ENCODE results near the gene XRCC1.

The XRCC1 gene

DNA sequence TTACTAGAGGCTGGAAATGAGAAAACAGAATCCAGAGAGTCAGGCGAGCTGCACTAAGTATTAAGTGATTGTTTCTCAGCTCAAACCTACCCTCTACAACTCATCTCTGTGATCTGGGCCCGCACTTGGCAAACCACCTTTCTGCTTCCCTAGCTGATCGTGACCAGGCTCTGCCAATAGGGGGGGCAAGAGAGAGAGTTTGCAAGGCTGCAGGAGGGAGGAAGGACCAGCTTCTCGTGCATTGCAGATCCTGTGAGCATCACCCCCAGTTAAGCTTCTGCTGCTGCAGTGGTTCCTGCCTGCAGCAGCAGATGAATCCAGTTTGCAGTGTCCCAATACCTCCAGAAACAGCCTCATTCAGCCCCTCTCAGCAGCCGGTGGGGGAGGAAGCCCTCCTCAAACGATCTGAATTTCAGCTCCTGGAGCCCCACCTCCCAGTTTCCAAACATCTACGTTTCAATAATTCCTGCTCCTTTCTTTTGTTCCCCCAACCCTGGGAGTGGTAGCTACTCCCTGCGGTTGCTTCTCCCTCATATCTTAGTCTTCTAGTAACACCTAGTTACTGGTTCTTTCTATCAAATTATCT, 20.0 kb downstream of the XRCC1 start:
- no peak overlapping the region for H3K4me3 ChIP-seq (ENCODE audit: low read depth, low read length)
- no peaks in the 10 kb centered on the region for H3K27me3 ChIP-seq (replicated peaks)
- H3K36me3 ChIP-seq (replicated peaks) = peaks cover 21% of the 10 kb centered on the region
- peak; percentile 68 for DNase-seq
- in situ Hi-C loops (cut with HindIII; ENCODE audit: low pct_ligation_motif_present, low sequenced_read_pairs) = no loop called here
- TF ChIP-seq, protein P1, sequence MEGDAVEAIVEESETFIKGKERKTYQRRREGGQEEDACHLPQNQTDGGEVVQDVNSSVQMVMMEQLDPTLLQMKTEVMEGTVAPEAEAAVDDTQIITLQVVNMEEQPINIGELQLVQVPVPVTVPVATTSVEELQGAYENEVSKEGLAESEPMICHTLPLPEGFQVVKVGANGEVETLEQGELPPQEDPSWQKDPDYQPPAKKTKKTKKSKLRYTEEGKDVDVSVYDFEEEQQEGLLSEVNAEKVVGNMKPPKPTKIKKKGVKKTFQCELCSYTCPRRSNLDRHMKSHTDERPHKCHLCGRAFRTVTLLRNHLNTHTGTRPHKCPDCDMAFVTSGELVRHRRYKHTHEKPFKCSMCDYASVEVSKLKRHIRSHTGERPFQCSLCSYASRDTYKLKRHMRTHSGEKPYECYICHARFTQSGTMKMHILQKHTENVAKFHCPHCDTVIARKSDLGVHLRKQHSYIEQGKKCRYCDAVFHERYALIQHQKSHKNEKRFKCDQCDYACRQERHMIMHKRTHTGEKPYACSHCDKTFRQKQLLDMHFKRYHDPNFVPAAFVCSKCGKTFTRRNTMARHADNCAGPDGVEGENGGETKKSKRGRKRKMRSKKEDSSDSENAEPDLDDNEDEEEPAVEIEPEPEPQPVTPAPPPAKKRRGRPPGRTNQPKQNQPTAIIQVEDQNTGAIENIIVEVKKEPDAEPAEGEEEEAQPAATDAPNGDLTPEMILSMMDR (IDR thresholded peaks at IDR 0.05; ENCODE audit: low read depth, low read length, missing control alignments) = peak; percentile 97
- H3K27ac ChIP-seq = no peak overlapping the region

DNA sequence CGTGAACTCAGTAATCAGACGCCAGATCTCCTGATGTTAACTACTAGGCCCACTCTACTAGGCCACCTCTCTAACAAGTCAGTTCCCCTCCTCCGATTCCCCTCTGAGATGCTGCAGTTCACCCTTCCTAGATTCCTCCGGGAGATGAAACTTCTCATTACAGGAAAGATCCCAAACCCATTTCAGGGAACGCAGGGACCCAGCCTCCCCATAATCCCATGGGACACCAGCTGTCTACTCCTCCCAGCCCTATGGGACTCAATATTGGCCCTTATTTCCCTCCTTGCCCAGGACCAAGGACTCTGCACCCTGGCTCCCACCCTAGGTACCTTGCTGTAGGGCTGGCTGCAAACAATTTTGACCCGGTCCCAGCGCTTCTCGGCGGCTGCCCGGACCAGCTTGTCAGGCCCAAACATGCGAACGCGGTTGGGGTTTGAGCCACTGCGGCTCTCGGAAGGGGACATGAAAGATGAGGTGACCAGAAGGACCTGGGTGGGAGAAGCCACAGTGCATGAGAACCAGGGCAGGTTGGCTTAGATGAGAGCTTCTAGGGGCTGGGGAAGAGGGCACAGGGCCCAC, 20.9 kb downstream of the XRCC1 start:
- TF ChIP-seq, protein P1 (IDR thresholded peaks at IDR 0.05; ENCODE audit: low read depth, low read length, missing control alignments) = no peak
- peaks cover 21% of the 10 kb centered on the region for H3K36me3 ChIP-seq (replicated peaks)
- in situ Hi-C loops (cut with HindIII; ENCODE audit: low pct_ligation_motif_present, low sequenced_read_pairs) = no loop called here

DNA sequence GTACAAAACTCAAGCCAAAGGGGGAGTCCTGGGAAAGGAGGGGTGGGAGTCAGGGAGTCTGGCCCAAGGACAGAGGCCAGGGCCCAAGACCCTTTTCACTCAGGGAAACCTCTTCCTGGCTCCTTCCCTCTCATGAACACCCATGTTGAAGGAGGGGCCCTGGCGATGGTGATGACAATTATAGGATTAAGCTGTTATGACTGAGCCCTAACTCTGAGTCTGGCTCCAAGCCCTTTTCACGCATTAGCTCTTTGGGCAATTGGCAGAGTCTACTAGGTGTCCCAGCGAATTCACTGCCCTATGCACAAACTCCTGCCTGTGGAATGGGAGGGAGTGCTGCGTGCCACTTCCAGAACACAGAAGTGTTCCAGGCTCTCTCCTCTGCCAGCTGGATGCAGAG, 21.7 kb downstream of the XRCC1 start:
- no peak overlapping the region for H3K4me3 ChIP-seq (ENCODE audit: low read depth, low read length)
- H3K27ac ChIP-seq = no peak overlapping the region
- TF ChIP-seq, protein P1 (IDR thresholded peaks at IDR 0.05; ENCODE audit: low read depth, low read length, missing control alignments) = no peak
- in situ Hi-C loops (cut with HindIII; ENCODE audit: low pct_ligation_motif_present, low sequenced_read_pairs) = no loop called here
- DNase-seq = no peak
- H3K27me3 ChIP-seq (replicated peaks) = no peaks in the 10 kb centered on the region
- H3K36me3 ChIP-seq (replicated peaks) = peaks cover 21% of the 10 kb centered on the region

More for the DNA sequence above, 20.9 kb downstream of the XRCC1 start:
- no peak overlapping the region for H3K27ac ChIP-seq
- DNase-seq = no peak
- H3K4me3 ChIP-seq (ENCODE audit: low read depth, low read length) = no peak overlapping the region
- no peaks in the 10 kb centered on the region for H3K27me3 ChIP-seq (replicated peaks)

DNA sequence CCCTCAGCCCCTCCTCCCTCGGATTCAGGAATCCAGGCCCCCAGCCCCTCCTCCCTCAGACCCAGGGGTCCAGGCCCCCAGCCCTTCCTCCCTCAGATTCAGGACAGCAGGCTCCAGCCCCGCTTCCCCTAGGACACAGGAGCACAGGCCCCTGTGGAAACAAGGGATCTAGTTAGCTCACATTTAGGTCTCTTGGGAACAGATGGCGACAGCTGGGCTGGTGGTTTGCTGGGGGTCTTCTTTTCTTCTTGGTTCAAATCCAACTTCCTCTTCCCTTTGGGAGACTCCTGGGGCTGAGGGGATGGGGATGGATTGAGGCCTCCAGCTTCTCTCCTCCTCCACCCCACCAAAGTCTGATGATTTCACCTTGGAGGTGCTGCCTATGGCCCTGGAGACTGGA, 22.7 kb downstream of the XRCC1 start:
- TF ChIP-seq, protein P1 (IDR thresholded peaks at IDR 0.05; ENCODE audit: low read depth, low read length, missing control alignments) = no peak

DNA sequence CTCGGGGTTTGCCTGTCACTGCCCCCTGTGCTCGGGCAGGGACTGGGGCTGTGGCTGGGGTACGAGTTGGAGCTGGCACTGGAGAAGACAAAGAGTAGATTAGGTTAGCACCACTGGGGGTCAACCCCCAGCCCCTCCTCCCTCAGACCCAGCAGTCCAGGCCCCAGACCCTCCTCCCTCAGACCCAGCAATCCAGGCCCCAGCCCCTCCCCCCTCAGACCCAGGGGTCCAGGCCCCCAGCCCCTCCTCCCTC, 23.2 kb downstream of the XRCC1 start:
- DNase-seq = no peak
- in situ Hi-C loops (cut with HindIII; ENCODE audit: low pct_ligation_motif_present, low sequenced_read_pairs) = no loop called here
- TF ChIP-seq, protein P1 (IDR thresholded peaks at IDR 0.05; ENCODE audit: low read depth, low read length, missing control alignments) = no peak
- H3K4me3 ChIP-seq (ENCODE audit: low read depth, low read length) = no peak overlapping the region
- H3K27me3 ChIP-seq (replicated peaks) = no peaks in the 10 kb centered on the region
- peaks cover 21% of the 10 kb centered on the region for H3K36me3 ChIP-seq (replicated peaks)
- H3K27ac ChIP-seq = no peak overlapping the region

More for the DNA sequence above, 22.7 kb downstream of the XRCC1 start:
- Histone ChIP-seq H3K4me3 (ENCODE audit: low read depth, low read length) (no peak overlapping the region), H3K27me3 (replicated peaks) (no peaks in the 10 kb centered on the region), H3K27ac (no peak overlapping the region), H3K36me3 (replicated peaks) (peaks cover 21% of the 10 kb centered on the region)
- in situ Hi-C loops (cut with HindIII; ENCODE audit: low pct_ligation_motif_present, low sequenced_read_pairs) = no loop called here
- DNase-seq = no peak
